DMS 273 (cell line): ENCODE results near the gene ADARB1.

Source experiments
- DNase-seq: peaks from one replicate; lab custom pipeline; 2025; ENCODE audit not compliant: unreplicated experiment; lab: John Stamatoyannopoulos, UW

The ADARB1 gene

DNA sequence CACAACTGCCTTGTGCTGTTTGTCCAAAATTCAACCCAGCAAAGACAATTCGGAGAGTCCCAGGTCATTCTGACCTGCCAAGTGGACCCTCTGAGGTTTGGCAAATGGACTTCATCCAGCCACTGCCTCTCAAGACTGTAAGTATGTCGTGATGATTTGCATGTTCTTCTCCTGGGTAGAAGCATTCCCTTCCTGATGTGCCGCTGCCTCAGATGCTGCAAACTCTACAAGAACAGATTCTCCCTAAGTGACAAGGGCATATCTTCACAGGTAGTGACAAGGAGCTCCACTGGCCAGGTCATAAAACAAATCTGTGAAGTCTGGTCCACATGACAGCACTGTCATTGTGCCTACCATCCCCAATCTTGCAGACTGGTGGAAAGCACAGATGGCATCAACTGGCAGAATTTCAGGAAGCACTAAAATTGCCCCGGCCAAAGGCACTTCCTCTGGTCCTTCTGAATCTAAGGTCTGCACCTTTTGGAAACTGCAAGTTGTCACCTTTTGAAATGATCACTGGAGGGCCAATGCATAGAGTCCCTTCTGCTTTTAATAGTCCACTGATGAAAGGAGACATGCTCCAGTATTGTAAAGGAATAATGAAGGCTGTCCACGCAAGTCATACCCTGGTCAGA, 185.9 kb downstream of the ADARB1 start:
- peak; percentile 60 for DNase-seq

GRCh38 chr21:45261093-45261492, 186.7 kb downstream of the ADARB1 start:
- no peak for DNase-seq

DNA sequence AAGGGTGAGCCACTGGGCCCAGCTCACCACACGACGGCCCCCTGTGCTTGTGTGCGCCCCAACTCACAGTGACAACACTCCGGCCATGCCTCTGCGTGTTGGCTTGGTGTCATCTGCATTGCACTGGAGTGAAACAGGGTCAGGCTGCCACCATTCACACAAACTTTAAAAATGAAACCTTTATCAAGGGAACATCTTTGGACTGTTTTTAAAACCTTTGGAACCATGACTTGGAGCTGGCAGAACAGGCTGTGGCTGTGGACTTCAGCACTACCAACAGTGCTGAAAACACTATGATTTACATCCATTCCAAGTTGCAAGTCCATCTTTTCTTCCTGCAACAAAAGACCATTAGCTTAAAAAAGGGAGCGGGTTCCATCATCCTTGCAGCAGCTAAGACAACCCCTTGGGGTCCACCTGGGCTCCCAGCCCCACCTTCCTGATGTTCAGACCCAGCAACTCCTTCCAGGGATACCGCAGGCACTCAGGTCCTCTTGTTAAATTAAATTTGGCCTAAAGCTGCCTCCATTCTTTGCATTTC, 187.7 kb downstream of the ADARB1 start:
- no peak for DNase-seq

DNA sequence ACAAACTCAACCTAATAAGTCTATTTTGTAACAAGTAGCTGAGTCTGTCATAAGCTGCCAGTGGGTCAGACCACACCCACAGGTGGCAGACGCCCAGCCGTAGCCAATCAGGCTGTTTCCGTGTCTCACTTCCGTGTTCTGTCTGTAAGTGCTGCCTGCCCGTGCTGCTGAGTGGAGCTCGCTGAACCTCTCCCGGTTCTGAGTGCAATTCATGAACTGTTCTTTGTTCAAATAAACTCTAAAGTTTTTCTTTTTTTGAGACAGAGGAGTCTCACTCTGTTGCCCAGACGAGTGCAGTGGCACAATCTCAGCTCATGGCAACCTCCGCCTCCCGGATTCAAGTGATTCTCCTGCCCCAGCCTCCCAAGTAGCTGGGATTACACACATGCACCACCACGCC, 188.2 kb downstream of the ADARB1 start:
- no peak for DNase-seq

GRCh38 chr21:45263534-45263933, 189.2 kb downstream of the ADARB1 start:
- no peak for DNase-seq

- DNase-seq = no peak
Observed at GRCh38 chr21:45264146-45264911, 189.9 kb downstream of the ADARB1 start.

DNA sequence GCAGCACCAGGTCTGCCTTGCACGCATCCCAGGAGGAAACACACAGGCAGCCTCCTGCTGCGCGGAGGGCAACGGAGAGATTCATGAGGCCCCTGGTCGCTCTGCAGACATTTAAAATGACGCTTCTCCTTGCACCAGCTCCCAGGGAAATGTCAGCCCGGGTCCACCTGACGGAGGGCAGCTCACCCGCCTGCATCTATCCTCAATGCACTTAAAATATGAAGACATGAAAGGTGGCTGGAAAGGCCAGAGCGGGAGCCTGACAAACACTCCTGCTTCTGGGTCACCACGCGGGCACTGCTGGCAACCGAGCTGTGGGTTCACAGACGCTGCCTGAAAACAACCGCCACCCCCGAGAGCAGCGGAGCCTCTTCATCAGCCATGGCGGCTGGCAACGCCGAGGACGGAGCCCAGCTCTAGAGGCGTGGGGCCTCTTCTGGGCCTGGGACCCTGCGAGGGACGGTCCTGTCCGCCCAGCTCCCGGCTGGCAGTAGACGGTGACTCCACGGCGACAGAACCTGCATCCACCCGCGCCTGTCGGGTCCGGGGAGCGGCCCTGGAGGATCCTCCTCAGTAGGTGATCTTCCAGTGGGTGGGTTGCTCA, 190.6 kb downstream of the ADARB1 start:
- no peak for DNase-seq

- no peak for DNase-seq
Observed at GRCh38 chr21:45265721-45266517, 191.5 kb downstream of the ADARB1 start.

DNA sequence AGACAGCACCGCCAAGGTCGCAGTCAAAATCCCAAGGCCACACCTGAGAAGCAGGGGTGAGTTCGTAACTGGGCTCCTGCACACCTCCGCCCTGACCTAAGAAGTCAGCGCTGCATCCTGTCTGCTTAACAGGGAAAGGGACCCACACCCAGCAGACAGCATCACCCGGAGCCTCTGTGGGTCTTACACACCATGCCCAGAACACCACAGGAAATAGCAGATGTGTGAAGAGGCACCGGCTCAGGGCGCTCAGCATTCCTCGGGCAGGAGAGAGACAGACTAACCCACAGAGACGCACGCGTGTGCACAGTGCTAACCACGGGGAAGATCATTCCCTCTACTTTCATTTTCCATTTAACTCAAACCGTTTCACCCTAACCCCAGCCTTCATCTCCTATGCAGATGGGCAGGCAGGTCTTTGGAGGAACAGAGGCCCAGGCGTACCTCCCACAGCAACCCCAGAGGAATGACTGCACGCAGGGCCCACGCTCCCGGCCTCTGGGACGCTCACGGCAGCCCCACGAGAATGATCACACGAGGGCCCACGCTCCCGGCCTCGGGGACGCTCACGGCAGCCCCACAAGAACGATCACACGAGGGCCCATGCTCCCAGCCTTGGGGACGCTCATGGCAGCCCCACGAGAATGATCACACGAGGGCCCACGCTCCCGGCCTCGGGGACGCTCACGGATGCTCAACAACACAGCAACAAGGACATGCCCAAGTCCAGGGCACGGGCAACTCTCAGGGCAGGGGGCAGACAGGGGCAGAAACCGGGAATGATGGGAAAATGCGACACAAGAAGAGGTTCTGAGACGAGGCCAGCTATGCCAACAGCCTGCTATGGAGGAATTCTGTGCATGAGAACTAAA, 192.4 kb downstream of the ADARB1 start:
- no peak for DNase-seq

DNA sequence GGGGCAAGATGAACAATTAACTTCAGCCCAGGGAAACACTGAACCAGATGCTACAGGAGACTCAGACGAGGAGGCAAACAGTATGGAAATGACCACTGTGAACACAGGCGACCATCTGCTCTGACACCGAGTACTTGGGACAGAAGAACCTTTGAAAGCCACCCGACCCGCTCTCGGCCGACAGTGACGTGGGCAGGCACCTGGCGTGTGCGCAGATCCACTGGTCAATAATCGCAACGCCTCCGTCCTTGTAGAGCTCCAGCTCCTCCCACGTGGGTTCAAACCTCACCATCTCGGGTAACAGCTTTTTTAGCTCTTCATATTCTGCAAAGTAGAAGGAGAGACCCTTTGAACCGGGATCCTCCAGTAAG, 193.0 kb downstream of the ADARB1 start:
- peak; percentile 27 for DNase-seq

DNA sequence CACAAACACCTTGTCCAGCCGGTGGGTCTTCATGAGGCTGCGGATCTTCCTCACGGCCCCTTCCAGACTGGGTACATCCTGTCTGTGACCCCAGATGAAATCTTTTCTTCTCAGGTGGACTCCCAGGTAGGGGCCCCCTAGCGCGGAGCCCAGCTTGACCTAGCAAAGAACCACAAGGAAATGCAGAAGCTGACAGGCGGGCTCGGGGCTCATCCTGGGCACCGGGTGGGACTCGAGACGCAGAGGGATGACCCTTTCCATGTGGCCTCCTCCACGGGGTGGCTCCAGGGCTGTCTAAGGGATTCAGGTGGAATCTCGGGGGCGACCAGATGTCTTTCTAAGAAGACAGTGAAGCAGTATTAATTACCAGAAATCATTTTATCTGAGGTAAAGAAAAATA, 195.5 kb downstream of the ADARB1 start:
- DNase-seq = no peak

- no peak for DNase-seq
Observed at GRCh38 chr21:45270306-45270821, 196.0 kb downstream of the ADARB1 start.
